ENCODE data around the gene MRPS18A. TPM values are rescaled to one million over a fixed set of nuclear protein-coding genes. Genes with fewer than 3 reads are reported as not detected.
"Not testable (repeated sequence)": the region's sequence is repeated elsewhere in the genome, so short reads cannot be mapped to it uniquely, and the experiment has no call there.

Gene MRPS18A
- total and polyA plus RNA-seq, 9 donors, result 28.4 to 43.7 (median 32.5) TPM

- not testable (repeated sequence) for DNase-seq; H3K27ac ChIP-seq (ENCODE audit: low read length); H3K9me3 ChIP-seq (replicated peaks; ENCODE audit: control insufficient read depth, low read depth, low read length); H3K27me3 ChIP-seq (ENCODE audit: control insufficient read depth, insufficient read depth, low read length); H3K36me3 ChIP-seq (ENCODE audit: control insufficient read depth, insufficient read depth, low read length); H3K4me3 ChIP-seq (ENCODE audit: low read length)
- 100% methylated on average over 1 of the region's 10 CpGs for WGBS (ENCODE audit: insufficient coverage)
- peaks cover 57% of the 10 kb centered on the region for H3K4me1 ChIP-seq (ENCODE audit: control insufficient read depth, insufficient read depth, low read length)
These were observed 13.5 kb upstream of the MRPS18A start for GRCh38 chr6:43700939-43701560.

DNA sequence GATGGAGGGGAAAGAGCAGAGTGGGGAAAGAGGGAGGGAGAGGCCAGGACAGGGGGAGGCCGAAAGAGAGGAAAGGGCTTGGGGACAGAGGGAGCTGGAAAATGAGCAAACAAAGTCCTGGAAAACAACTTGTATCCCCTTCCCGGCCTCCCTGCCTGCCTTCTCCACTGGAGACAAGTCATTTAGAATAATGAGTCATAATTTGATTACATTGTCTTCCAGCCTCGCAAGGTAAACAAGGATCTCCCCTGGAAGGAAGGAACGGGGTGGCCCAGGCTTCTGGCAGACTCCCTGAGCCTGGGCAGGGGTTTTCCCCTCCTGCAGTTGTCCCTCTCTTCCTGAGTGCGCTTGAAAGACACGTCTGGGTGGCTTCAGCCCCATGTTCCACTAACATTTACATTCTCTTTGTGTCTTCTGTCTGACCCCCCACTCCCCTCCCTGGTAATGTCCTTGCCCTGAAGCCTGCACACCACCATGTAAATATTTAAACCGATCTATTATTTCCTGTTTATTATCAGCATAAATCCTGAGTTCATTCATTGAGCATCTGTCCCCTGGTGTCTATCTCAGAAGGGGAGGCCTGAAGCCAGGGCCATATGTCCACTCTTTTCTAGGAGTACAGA, 12.1 kb upstream of the MRPS18A start:
- H3K9me3 ChIP-seq (replicated peaks; ENCODE audit: control insufficient read depth, low read depth, low read length), result no peaks in the 10 kb centered on the region
- peak overlapping the region; percentile 66 for H3K27ac ChIP-seq (ENCODE audit: low read length)
- DNase-seq, result peak; percentile 75
- no peak overlapping the region for H3K4me3 ChIP-seq (ENCODE audit: low read length)
- no peaks in the 10 kb centered on the region for H3K27me3 ChIP-seq (ENCODE audit: control insufficient read depth, insufficient read depth, low read length)
- no peaks in the 10 kb centered on the region for H3K36me3 ChIP-seq (ENCODE audit: control insufficient read depth, insufficient read depth, low read length)
- 20% methylated on average over 4 of the region's 7 CpGs for WGBS (ENCODE audit: insufficient coverage)
- H3K4me1 ChIP-seq (ENCODE audit: control insufficient read depth, insufficient read depth, low read length), result peaks cover 65% of the 10 kb centered on the region

DNA sequence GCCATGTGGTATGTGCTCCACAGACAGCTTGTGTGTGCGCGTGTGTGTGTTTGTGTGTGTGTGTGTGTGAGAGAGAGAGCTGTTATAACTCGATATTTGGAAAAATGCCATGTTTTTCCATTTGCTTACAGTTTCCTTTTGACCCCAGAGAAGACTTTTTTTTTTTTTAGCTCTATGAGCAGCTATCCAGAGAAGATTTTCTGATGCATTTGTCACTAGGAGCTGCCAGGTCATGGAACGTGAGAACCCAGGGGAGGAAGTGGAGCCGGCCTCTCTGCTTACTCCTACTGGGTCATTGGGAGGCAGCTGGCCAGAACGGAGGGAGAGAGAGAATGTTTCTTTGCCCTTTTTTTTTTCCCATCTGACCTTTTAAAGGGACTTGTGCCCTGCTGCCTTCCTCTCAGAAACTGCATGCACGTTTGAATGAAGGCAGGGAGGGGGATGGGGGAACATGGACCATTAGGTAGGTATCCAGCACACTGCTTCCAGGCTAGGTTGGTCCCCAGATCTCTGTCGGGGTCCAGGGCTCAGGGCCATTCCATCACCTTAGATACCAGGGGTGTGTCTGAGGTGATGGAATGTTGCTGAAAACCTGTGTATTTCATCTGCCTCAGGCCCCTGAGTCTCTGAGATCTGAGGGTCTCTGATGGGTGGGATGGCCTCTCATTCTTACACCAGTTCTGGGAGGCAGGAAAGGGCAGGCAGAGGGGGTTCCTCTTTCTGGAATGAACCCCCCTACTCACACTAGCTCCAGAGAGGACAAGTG, 11.2 kb upstream of the MRPS18A start:
- no CpG with 5 or more reads among the region's 8 CpGs for WGBS (ENCODE audit: insufficient coverage)
- Histone ChIP-seq H3K4me1 (ENCODE audit: control insufficient read depth, insufficient read depth, low read length) (peaks cover 69% of the 10 kb centered on the region), H3K36me3 (ENCODE audit: control insufficient read depth, insufficient read depth, low read length) (no peaks in the 10 kb centered on the region), H3K9me3 (replicated peaks; ENCODE audit: control insufficient read depth, low read depth, low read length) (no peaks in the 10 kb centered on the region), H3K27ac (ENCODE audit: low read length) (peak overlapping the region; percentile 66), H3K27me3 (ENCODE audit: control insufficient read depth, insufficient read depth, low read length) (no peaks in the 10 kb centered on the region), H3K4me3 (ENCODE audit: low read length) (no peak overlapping the region)
- DNase-seq, result peak; percentile 86

DNA sequence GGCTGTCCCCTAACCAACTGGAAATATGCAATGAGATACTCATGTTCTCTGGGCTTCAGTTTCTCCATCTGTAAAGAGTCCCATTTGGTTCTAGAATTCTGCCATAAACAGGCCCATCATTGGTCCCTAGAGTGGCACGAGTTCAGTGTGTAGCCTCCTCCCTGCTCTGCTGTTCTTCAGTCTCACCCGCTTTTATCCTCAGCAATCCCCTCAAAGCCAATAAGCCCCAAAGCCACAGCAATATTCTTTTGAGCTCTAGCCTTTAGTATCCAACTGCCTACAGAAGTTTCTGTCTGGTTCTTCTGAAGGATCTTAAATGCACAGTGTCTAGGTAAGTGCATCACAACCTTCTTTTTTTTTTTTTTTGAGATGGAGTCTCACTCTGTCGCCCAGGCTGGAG, 9.8 kb upstream of the MRPS18A start:
- no peak overlapping the region for H3K4me3 ChIP-seq (ENCODE audit: low read length)
- H3K4me1 ChIP-seq (ENCODE audit: control insufficient read depth, insufficient read depth, low read length), result peaks cover 57% of the 10 kb centered on the region
- WGBS (ENCODE audit: insufficient coverage), result 50% methylated on average over 1 of the region's 3 CpGs
- no peak overlapping the region for H3K27ac ChIP-seq (ENCODE audit: low read length)
- no peaks in the 10 kb centered on the region for H3K36me3 ChIP-seq (ENCODE audit: control insufficient read depth, insufficient read depth, low read length)
- no peaks in the 10 kb centered on the region for H3K27me3 ChIP-seq (ENCODE audit: control insufficient read depth, insufficient read depth, low read length)
- no peak for DNase-seq
- no peaks in the 10 kb centered on the region for H3K9me3 ChIP-seq (replicated peaks; ENCODE audit: control insufficient read depth, low read depth, low read length)

DNA sequence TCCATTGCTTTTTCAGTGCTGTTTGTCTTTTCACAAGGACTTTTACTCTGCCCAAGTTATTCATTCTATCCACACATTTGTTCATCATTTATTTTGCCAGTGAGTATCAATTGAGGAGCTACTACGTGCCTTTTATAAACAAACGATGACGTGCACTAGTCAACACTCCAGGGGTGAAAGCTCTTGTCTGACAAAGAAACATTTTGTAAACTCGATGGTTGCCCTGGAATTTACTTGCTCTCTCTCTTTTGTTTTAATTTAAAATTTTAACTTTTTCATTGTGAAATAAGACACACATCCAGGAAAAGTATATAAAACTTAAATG, 8.3 kb upstream of the MRPS18A start:
- WGBS (ENCODE audit: insufficient coverage), result 80% methylated on average over 3 of the region's 4 CpGs
- H3K4me3 ChIP-seq (ENCODE audit: low read length), result no peak overlapping the region
- H3K27me3 ChIP-seq (ENCODE audit: control insufficient read depth, insufficient read depth, low read length), result no peaks in the 10 kb centered on the region
- H3K9me3 ChIP-seq (replicated peaks; ENCODE audit: control insufficient read depth, low read depth, low read length), result no peaks in the 10 kb centered on the region
- peak overlapping the region; percentile 91 for H3K27ac ChIP-seq (ENCODE audit: low read length)
- peaks cover 46% of the 10 kb centered on the region for H3K4me1 ChIP-seq (ENCODE audit: control insufficient read depth, insufficient read depth, low read length)
- no peaks in the 10 kb centered on the region for H3K36me3 ChIP-seq (ENCODE audit: control insufficient read depth, insufficient read depth, low read length)
- DNase-seq, result no peak

- 40% methylated on average over 1 of the region's 9 CpGs for WGBS (ENCODE audit: insufficient coverage)
- peak overlapping the region; percentile 91 for H3K27ac ChIP-seq (ENCODE audit: low read length)
These were observed 7.8 kb upstream of the MRPS18A start for GRCh38 chr6:43695215-43695966.

GRCh38 chr6:43689421-43689820, 1.8 kb upstream of the MRPS18A start:
- peaks cover 3% of the 10 kb centered on the region for H3K27me3 ChIP-seq (ENCODE audit: control insufficient read depth, insufficient read depth, low read length)
- H3K4me3 ChIP-seq (ENCODE audit: low read length), result no peak overlapping the region
- H3K4me1 ChIP-seq (ENCODE audit: control insufficient read depth, insufficient read depth, low read length), result peaks cover 13% of the 10 kb centered on the region
- 83% methylated on average over 1 of the region's 2 CpGs for whole genome bisulfite sequencing (ENCODE audit: insufficient coverage)
- H3K27ac ChIP-seq (ENCODE audit: low read length), result no peak overlapping the region
- H3K9me3 ChIP-seq (replicated peaks; ENCODE audit: control insufficient read depth, low read depth, low read length), result no peaks in the 10 kb centered on the region
- peaks cover 3% of the 10 kb centered on the region for H3K36me3 ChIP-seq (ENCODE audit: control insufficient read depth, insufficient read depth, low read length)
- no peak for DNase-seq

More at GRCh38 chr6:43695215-43695966, 7.8 kb upstream of the MRPS18A start:
- peaks cover 46% of the 10 kb centered on the region for H3K4me1 ChIP-seq (ENCODE audit: control insufficient read depth, insufficient read depth, low read length)
- no peak overlapping the region for H3K4me3 ChIP-seq (ENCODE audit: low read length)
- DNase-seq, result peak; percentile 94
- no peaks in the 10 kb centered on the region for H3K27me3 ChIP-seq (ENCODE audit: control insufficient read depth, insufficient read depth, low read length)
- H3K9me3 ChIP-seq (replicated peaks; ENCODE audit: control insufficient read depth, low read depth, low read length), result no peaks in the 10 kb centered on the region
- H3K36me3 ChIP-seq (ENCODE audit: control insufficient read depth, insufficient read depth, low read length), result no peaks in the 10 kb centered on the region

- peak overlapping the region; percentile 71 for H3K27ac ChIP-seq (ENCODE audit: low read length)
- WGBS (ENCODE audit: insufficient coverage), result 0% methylated on average over 2 of the region's 10 CpGs
- H3K4me1 ChIP-seq (ENCODE audit: control insufficient read depth, insufficient read depth, low read length), result peaks cover 21% of the 10 kb centered on the region
- no peak for DNase-seq
- no peaks in the 10 kb centered on the region for H3K9me3 ChIP-seq (replicated peaks; ENCODE audit: control insufficient read depth, low read depth, low read length)
- peaks cover 3% of the 10 kb centered on the region for H3K27me3 ChIP-seq (ENCODE audit: control insufficient read depth, insufficient read depth, low read length)
- H3K4me3 ChIP-seq (ENCODE audit: low read length), result peak overlapping the region; percentile 82
- peaks cover 14% of the 10 kb centered on the region for H3K36me3 ChIP-seq (ENCODE audit: control insufficient read depth, insufficient read depth, low read length)
These were observed 533 bp downstream of the MRPS18A start for GRCh38 chr6:43687079-43687436.

DNA sequence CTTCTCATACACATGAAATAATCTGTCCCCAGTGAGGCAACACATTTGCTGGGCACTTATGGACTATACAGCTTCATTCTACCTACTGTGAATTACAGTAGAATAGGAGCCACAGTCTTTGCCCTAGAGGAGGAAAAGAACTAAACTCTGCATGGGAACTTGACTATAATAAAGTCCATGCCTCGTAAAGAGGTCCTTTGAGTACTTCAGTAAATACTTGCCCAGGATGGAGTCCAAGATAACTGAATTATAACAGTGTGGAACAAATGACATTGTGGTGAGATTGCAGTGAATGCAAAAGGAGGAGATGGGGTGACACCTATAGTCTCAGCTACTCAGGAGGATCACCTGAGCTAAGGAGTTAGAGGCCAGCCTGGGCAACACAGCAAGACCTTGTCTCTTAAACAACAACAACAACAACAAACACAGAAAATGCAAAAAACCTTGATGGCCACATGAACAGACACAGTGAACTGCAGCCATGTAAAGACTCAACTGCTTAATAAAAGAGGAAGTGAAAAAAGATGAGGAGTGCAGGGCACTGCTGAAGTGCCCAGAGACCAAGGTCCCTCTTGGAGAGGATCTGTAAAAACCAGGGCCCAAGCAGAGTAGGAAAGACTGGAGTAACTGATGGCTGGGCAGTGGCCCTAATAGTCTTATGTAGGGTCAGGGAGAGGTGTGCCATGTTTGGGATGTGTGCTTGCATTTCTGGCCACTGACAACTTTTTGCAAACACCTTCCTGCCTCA, 3.7 kb downstream of the MRPS18A start:
- no peaks in the 10 kb centered on the region for H3K27me3 ChIP-seq (ENCODE audit: control insufficient read depth, insufficient read depth, low read length)
- H3K4me1 ChIP-seq (ENCODE audit: control insufficient read depth, insufficient read depth, low read length), result peaks cover 23% of the 10 kb centered on the region

More for the DNA sequence above, 3.7 kb downstream of the MRPS18A start:
- H3K4me3 ChIP-seq (ENCODE audit: low read length), result no peak overlapping the region
- WGBS (ENCODE audit: insufficient coverage), result no CpG with 5 or more reads among the region's 1 CpG
- no peak overlapping the region for H3K27ac ChIP-seq (ENCODE audit: low read length)
- H3K36me3 ChIP-seq (ENCODE audit: control insufficient read depth, insufficient read depth, low read length), result peaks cover 43% of the 10 kb centered on the region
- no peak for DNase-seq
- H3K9me3 ChIP-seq (replicated peaks; ENCODE audit: control insufficient read depth, low read depth, low read length), result no peaks in the 10 kb centered on the region
